HG02981 (cell line): Measurements from ENCODE around the gene TCTN1.
A peak's percentile ranks its signal among the peaks of the same experiment; 100 is the strongest.
"Not testable (repeated sequence)": the region's sequence is repeated elsewhere in the genome, so short reads cannot be mapped to it uniquely, and the experiment has no call there.

Experiments used
- ATAC-seq: cut with Tn5 transposase; IDR thresholded peaks from one replicate; pipeline ENCODE4 v1.9.1; 2021; ENCODE audit warnings: mild to moderate bottlenecking, moderate library complexity; ENCODE audit not compliant: unreplicated experiment

The TCTN1 gene

GRCh38 chr12:110585231-110585799, 28.6 kb upstream of the TCTN1 start:
- no peak for ATAC-seq

GRCh38 chr12:110587102-110587501, 26.8 kb upstream of the TCTN1 start:
- ATAC-seq: not testable (repeated sequence)

GRCh38 chr12:110590059-110590458, 23.9 kb upstream of the TCTN1 start:
- no peak for ATAC-seq

GRCh38 chr12:110590806-110591326, 23.1 kb upstream of the TCTN1 start:
- peak; percentile 79 for ATAC-seq

- ATAC-seq: no peak
These were observed 22.4 kb upstream of the TCTN1 start for GRCh38 chr12:110591451-110592051.

GRCh38 chr12:110592078-110592477, 21.9 kb upstream of the TCTN1 start:
- ATAC-seq: no peak

GRCh38 chr12:110592919-110593318, 21.0 kb upstream of the TCTN1 start:
- not testable (repeated sequence) for ATAC-seq

- ATAC-seq: no peak
These were observed 16.0 kb upstream of the TCTN1 start for GRCh38 chr12:110597885-110598284.

- ATAC-seq: no peak
These were observed 14.6 kb upstream of the TCTN1 start for GRCh38 chr12:110599334-110599733.

GRCh38 chr12:110600254-110600653, 13.7 kb upstream of the TCTN1 start:
- no peak for ATAC-seq

GRCh38 chr12:110602085-110602814, 11.7 kb upstream of the TCTN1 start:
- ATAC-seq: not testable (repeated sequence)

- no peak for ATAC-seq
These were observed 7.7 kb upstream of the TCTN1 start for GRCh38 chr12:110606253-110606611.

GRCh38 chr12:110613071-110613770, 708 bp upstream of the TCTN1 start:
- no peak for ATAC-seq

GRCh38 chr12:110615171-110615570, 1.2 kb downstream of the TCTN1 start:
- ATAC-seq: no peak

- no peak for ATAC-seq
These were observed 2.7 kb downstream of the TCTN1 start for GRCh38 chr12:110616471-110617115.

- peak; percentile 55 for ATAC-seq
These were observed 5.6 kb downstream of the TCTN1 start for GRCh38 chr12:110619534-110619953.

- ATAC-seq: no peak
These were observed 8.7 kb downstream of the TCTN1 start for GRCh38 chr12:110622582-110622981.

- no peak for ATAC-seq
These were observed 13.7 kb downstream of the TCTN1 start for GRCh38 chr12:110627500-110628195.

GRCh38 chr12:110635055-110635454, 21.1 kb downstream of the TCTN1 start:
- ATAC-seq: no peak

GRCh38 chr12:110636516-110636915, 22.6 kb downstream of the TCTN1 start:
- no peak for ATAC-seq
